ENCODE data around the gene SV2B.

Gene SV2B

DNA sequence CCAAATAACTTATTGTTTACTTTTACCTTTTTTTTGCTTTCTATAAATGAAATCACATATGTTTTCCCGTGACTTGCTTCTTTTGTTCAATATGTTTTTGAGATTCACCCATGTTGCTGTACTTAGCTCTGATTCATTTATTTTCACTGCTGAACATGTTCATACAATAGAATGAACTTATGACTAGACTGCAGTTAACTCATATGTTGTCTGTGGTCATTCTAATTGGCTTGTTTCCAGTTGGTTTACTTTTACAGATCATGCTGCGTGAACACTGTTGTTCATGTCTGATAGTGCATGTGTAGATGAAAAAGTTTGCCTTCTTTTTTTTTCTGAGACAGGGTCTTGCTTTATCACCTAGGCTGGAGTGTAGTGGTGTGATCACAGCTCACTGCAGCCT is 31.6 kb upstream of the SV2B start:
- H3K9me3 ChIP-seq (ENCODE audit: insufficient read depth, low read depth, low read length), result peaks cover 4% of the 10 kb centered on the region
- WGBS (ENCODE audit: extremely low coverage, insufficient coverage, insufficient read length), result no CpG with 5 or more reads among the region's 2 CpGs
- H3K27me3 ChIP-seq (ENCODE audit: insufficient read depth, low read length), result no peaks in the 10 kb centered on the region
- H3K27ac ChIP-seq (ENCODE audit: low read depth, low read length), result no peak overlapping the region
- H3K36me3 ChIP-seq (ENCODE audit: control insufficient read depth in 1 of 2, insufficient read depth in 2 of 2, low read length in 2 of 2), result no peaks in the 10 kb centered on the region
- H2AFZ ChIP-seq (ENCODE audit: insufficient read depth, low read length, poor library complexity), result no peak overlapping the region
- no peak overlapping the region for H4K12ac ChIP-seq (ENCODE audit: low read depth, low read length)
- no peak overlapping the region for H2BK120ac ChIP-seq (ENCODE audit: insufficient read depth, low read length, poor library complexity)
- no peak overlapping the region for H3K4me2 ChIP-seq (ENCODE audit: low read length)
- H2BK12ac ChIP-seq (ENCODE audit: low read length), result no peak overlapping the region
- no peak overlapping the region for H3K14ac ChIP-seq (ENCODE audit: low read length)
- no peaks in the 10 kb centered on the region for H3K79me1 ChIP-seq (ENCODE audit: low read length)
- H3K9ac ChIP-seq (ENCODE audit: low read length), result no peak overlapping the region
- no peak overlapping the region for H3K4me3 ChIP-seq (ENCODE audit: low read depth, low read length)
- no peak overlapping the region for H3K23ac ChIP-seq (ENCODE audit: low read length)
- no peak overlapping the region for H2BK5ac ChIP-seq (ENCODE audit: low read depth, low read length, poor library complexity)
- DNase-seq, result no peak
- H4K91ac ChIP-seq (ENCODE audit: low read depth, low read length), result no peak overlapping the region
- no peaks in the 10 kb centered on the region for H3K4me1 ChIP-seq (ENCODE audit: control insufficient read depth in 1 of 2, insufficient read depth in 2 of 2, low read length in 2 of 2)
- H3K79me2 ChIP-seq (ENCODE audit: control insufficient read depth, insufficient read depth, low read length, poor library complexity), result no peaks in the 10 kb centered on the region
- H3K18ac ChIP-seq (ENCODE audit: low read length), result no peak overlapping the region
- H2AK5ac ChIP-seq (ENCODE audit: low read length), result no peak overlapping the region
- H4K8ac ChIP-seq (ENCODE audit: low read depth, low read length), result no peak overlapping the region
- H3K4ac ChIP-seq (ENCODE audit: low read depth, low read length), result no peak overlapping the region

DNA sequence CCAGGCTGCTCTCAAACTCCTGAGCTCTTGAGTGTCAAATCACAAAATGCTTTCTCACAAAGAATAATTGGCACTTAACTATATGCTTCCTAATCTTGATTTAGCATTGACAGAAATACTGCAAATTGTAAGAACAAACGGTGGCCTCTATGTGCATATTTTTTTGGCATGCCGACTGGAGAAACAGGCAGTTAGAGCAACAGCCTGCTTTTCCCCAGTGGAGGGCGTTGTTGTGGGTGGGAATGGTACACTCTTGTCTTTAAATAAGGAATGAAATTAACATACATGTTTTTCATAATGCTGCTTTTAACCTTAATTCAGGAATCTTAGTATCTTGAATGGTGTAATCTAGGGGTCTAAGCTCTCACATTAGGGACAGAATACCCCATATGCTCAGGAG is 31.1 kb upstream of the SV2B start:
- no peak overlapping the region for H2AFZ ChIP-seq (ENCODE audit: insufficient read depth, low read length, poor library complexity)
- no peak overlapping the region for H4K8ac ChIP-seq (ENCODE audit: low read depth, low read length)
- WGBS (ENCODE audit: extremely low coverage, insufficient coverage, insufficient read length), result no CpG with 5 or more reads among the region's 3 CpGs
- no peak overlapping the region for H4K12ac ChIP-seq (ENCODE audit: low read depth, low read length)
- H3K36me3 ChIP-seq (ENCODE audit: control insufficient read depth in 1 of 2, insufficient read depth in 2 of 2, low read length in 2 of 2), result no peaks in the 10 kb centered on the region
- no peak overlapping the region for H3K4me3 ChIP-seq (ENCODE audit: low read depth, low read length)
- H2BK5ac ChIP-seq (ENCODE audit: low read depth, low read length, poor library complexity), result no peak overlapping the region
- peaks cover 4% of the 10 kb centered on the region for H3K9me3 ChIP-seq (ENCODE audit: insufficient read depth, low read depth, low read length)
- no peak overlapping the region for H4K91ac ChIP-seq (ENCODE audit: low read depth, low read length)
- H3K14ac ChIP-seq (ENCODE audit: low read length), result no peak overlapping the region
- no peak overlapping the region for H3K23ac ChIP-seq (ENCODE audit: low read length)
- no peak overlapping the region for H3K9ac ChIP-seq (ENCODE audit: low read length)
- H3K27ac ChIP-seq (ENCODE audit: low read depth, low read length), result no peak overlapping the region
- H2BK12ac ChIP-seq (ENCODE audit: low read length), result no peak overlapping the region
- no peak for DNase-seq
- H3K4me1 ChIP-seq (ENCODE audit: control insufficient read depth in 1 of 2, insufficient read depth in 2 of 2, low read length in 2 of 2), result no peaks in the 10 kb centered on the region
- H2AK5ac ChIP-seq (ENCODE audit: low read length), result no peak overlapping the region
- H3K79me1 ChIP-seq (ENCODE audit: low read length), result no peaks in the 10 kb centered on the region
- no peak overlapping the region for H3K18ac ChIP-seq (ENCODE audit: low read length)
- no peak overlapping the region for H3K4me2 ChIP-seq (ENCODE audit: low read length)
- H3K27me3 ChIP-seq (ENCODE audit: insufficient read depth, low read length), result no peaks in the 10 kb centered on the region
- no peak overlapping the region for H3K4ac ChIP-seq (ENCODE audit: low read depth, low read length)
- no peak overlapping the region for H2BK120ac ChIP-seq (ENCODE audit: insufficient read depth, low read length, poor library complexity)
- no peaks in the 10 kb centered on the region for H3K79me2 ChIP-seq (ENCODE audit: control insufficient read depth, insufficient read depth, low read length, poor library complexity)

DNA sequence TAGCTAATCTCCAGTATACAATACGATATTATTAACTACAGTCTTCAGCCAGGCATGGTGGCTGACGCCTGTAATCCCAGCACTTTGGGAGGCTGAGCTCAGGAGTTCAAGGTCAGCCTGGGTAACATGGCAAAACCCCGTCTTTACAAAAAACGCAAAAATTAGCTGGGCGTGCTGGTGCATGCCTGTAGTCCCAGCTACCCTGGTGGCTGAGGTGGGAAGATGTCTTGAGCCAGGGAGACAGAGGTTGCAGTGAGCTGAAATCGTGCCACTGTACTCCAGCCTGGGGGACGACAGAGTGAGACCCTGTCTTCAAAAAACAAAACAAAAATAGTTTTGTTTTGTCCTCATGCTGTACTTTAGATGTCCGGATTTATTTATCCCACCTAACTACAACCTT is 29.2 kb upstream of the SV2B start:
- no CpG with 5 or more reads among the region's 8 CpGs for WGBS (ENCODE audit: extremely low coverage, insufficient coverage, insufficient read length)
- Histone ChIP-seq H2AFZ (ENCODE audit: insufficient read depth, low read length, poor library complexity) (no peak overlapping the region), H4K91ac (ENCODE audit: low read depth, low read length) (no peak overlapping the region), H2AK5ac (ENCODE audit: low read length) (no peak overlapping the region), H4K12ac (ENCODE audit: low read depth, low read length) (no peak overlapping the region), H3K36me3 (ENCODE audit: control insufficient read depth in 1 of 2, insufficient read depth in 2 of 2, low read length in 2 of 2) (no peaks in the 10 kb centered on the region), H3K4me3 (ENCODE audit: low read depth, low read length) (no peak overlapping the region), H3K4me1 (ENCODE audit: control insufficient read depth in 1 of 2, insufficient read depth in 2 of 2, low read length in 2 of 2) (no peaks in the 10 kb centered on the region), H4K8ac (ENCODE audit: low read depth, low read length) (no peak overlapping the region), H3K18ac (ENCODE audit: low read length) (no peak overlapping the region), H3K27me3 (ENCODE audit: insufficient read depth, low read length) (no peaks in the 10 kb centered on the region), H2BK120ac (ENCODE audit: insufficient read depth, low read length, poor library complexity) (no peak overlapping the region), H3K79me2 (ENCODE audit: control insufficient read depth, insufficient read depth, low read length, poor library complexity) (no peaks in the 10 kb centered on the region), H3K23ac (ENCODE audit: low read length) (no peak overlapping the region), H3K9me3 (ENCODE audit: insufficient read depth, low read depth, low read length) (no peaks in the 10 kb centered on the region), H2BK5ac (ENCODE audit: low read depth, low read length, poor library complexity) (no peak overlapping the region), H3K4me2 (ENCODE audit: low read length) (no peak overlapping the region), H3K27ac (ENCODE audit: low read depth, low read length) (no peak overlapping the region), H3K14ac (ENCODE audit: low read length) (no peak overlapping the region), H2BK12ac (ENCODE audit: low read length) (no peak overlapping the region), H3K9ac (ENCODE audit: low read length) (no peak overlapping the region), H3K79me1 (ENCODE audit: low read length) (no peaks in the 10 kb centered on the region), H3K4ac (ENCODE audit: low read depth, low read length) (no peak overlapping the region)
- DNase-seq, result no peak

DNA sequence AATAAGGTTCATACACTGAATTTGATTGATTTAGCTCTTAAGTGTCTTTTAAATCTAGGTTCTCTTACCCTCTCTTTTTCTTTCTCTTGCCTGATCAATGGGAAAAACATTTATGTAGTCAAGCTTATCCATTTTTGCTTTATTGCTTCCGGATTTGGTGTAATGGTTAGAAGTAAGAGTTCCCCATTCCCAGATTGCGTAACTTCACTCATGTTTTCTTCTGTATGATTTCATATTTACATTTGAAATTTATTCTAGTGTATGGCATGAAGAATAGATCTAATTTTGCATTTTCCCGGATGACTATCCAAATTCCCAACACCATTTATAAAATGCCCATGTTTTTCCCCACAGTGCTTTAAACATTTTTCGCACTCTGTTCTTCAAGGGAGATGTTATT is 27.9 kb upstream of the SV2B start:
- Histone ChIP-seq H3K4ac (ENCODE audit: low read depth, low read length) (no peak overlapping the region), H4K12ac (ENCODE audit: low read depth, low read length) (no peak overlapping the region), H3K9me3 (ENCODE audit: insufficient read depth, low read depth, low read length) (no peaks in the 10 kb centered on the region), H3K23ac (ENCODE audit: low read length) (no peak overlapping the region), H3K79me2 (ENCODE audit: control insufficient read depth, insufficient read depth, low read length, poor library complexity) (no peaks in the 10 kb centered on the region), H3K27ac (ENCODE audit: low read depth, low read length) (no peak overlapping the region), H2AFZ (ENCODE audit: insufficient read depth, low read length, poor library complexity) (no peak overlapping the region), H3K4me1 (ENCODE audit: control insufficient read depth in 1 of 2, insufficient read depth in 2 of 2, low read length in 2 of 2) (no peaks in the 10 kb centered on the region), H3K36me3 (ENCODE audit: control insufficient read depth in 1 of 2, insufficient read depth in 2 of 2, low read length in 2 of 2) (no peaks in the 10 kb centered on the region), H2AK5ac (ENCODE audit: low read length) (no peak overlapping the region), H3K18ac (ENCODE audit: low read length) (no peak overlapping the region), H2BK12ac (ENCODE audit: low read length) (no peak overlapping the region), H3K4me3 (ENCODE audit: low read depth, low read length) (no peak overlapping the region), H3K4me2 (ENCODE audit: low read length) (no peak overlapping the region), H3K14ac (ENCODE audit: low read length) (no peak overlapping the region), H3K79me1 (ENCODE audit: low read length) (no peaks in the 10 kb centered on the region), H2BK120ac (ENCODE audit: insufficient read depth, low read length, poor library complexity) (no peak overlapping the region), H4K91ac (ENCODE audit: low read depth, low read length) (no peak overlapping the region), H3K9ac (ENCODE audit: low read length) (no peak overlapping the region), H3K27me3 (ENCODE audit: insufficient read depth, low read length) (no peaks in the 10 kb centered on the region), H4K8ac (ENCODE audit: low read depth, low read length) (no peak overlapping the region), H2BK5ac (ENCODE audit: low read depth, low read length, poor library complexity) (no peak overlapping the region)
- no peak for DNase-seq
- WGBS (ENCODE audit: extremely low coverage, insufficient coverage, insufficient read length), result no CpG with 5 or more reads among the region's 4 CpGs
